ENCODE measurements around the gene BRD1.

BRD1 gene

GRCh38 chr22:49774499-49775151 is 53.0 kb downstream of the BRD1 start:
- in situ Hi-C loops (cut with MboI; ENCODE audit: low pct_unique_long_range_greater_than_20kb, low sequenced_read_pairs, unreplicated experiment) = loop anchor here (25.0 kb wide), 1 partner anchor 263 kb away; no protein-coding TSS in a partner anchor
- DNase-seq (ENCODE audit: low spot score) = no peak
- TF ChIP-seq CTCF (IDR thresholded peaks at IDR 0.05; ENCODE audit: extremely low read depth, insufficient read depth, missing control alignments) = no peak

GRCh38 chr22:49774046-49774445 is 53.6 kb downstream of the BRD1 start:
- in situ Hi-C loops (cut with MboI; ENCODE audit: low pct_unique_long_range_greater_than_20kb, low sequenced_read_pairs, unreplicated experiment) = loop anchor here (25.0 kb wide), 1 partner anchor 263 kb away; no protein-coding TSS in a partner anchor
- no peak for DNase-seq (ENCODE audit: low spot score)

DNA sequence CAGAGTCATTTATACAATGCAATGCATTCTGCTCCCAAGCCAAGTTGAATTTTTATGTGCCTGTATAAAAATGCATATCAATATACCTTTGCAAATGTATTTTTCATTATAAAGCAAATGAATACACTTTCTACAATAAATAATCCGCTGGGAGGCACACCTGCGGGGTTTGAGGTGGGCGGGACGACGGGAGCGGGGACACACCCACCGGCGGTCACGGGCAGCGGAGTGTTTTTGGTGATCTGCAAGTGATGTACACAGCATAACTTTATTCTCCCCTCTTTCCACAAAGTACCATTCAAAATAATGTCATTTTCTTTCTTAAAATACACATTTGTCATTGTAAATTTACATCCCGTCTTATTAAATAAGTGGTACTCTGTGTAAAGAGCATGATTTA is 54.1 kb downstream of the BRD1 start:
- no peak for TF ChIP-seq CTCF (IDR thresholded peaks at IDR 0.05; ENCODE audit: extremely low read depth, insufficient read depth, missing control alignments)
- no peak for DNase-seq (ENCODE audit: low spot score)
- in situ Hi-C loops (cut with MboI; ENCODE audit: low pct_unique_long_range_greater_than_20kb, low sequenced_read_pairs, unreplicated experiment) = loop anchor here (25.0 kb wide), 1 partner anchor 264 kb away; no protein-coding TSS in a partner anchor

More at GRCh38 chr22:49774046-49774445, 53.6 kb downstream of the BRD1 start:
- TF ChIP-seq CTCF (IDR thresholded peaks at IDR 0.05; ENCODE audit: extremely low read depth, insufficient read depth, missing control alignments) = no peak

DNA sequence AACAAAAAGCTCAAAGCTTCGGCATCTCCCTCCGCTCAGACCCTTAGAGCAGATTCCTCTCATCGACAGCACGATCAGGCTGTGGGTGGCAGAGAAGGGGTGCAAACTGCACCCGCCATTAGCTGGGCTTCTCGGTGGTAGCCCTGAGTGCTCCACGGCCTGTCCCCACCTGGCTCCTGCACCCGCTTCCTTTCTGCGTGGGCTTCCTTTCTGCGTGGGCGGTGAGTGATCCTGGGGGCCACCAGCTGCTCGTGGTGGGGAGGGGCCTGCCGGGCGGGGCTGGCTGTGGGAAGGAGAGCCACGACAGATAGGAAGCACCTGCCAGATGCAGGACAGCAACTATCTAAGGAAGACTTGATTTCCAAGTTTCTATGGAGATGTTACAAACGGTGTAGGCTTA is 55.0 kb downstream of the BRD1 start:
- in situ Hi-C loops (cut with MboI; ENCODE audit: low pct_unique_long_range_greater_than_20kb, low sequenced_read_pairs, unreplicated experiment) = loop anchor here (25.0 kb wide), 1 partner anchor 265 kb away; no protein-coding TSS in a partner anchor
- TF ChIP-seq CTCF (IDR thresholded peaks at IDR 0.05; ENCODE audit: extremely low read depth, insufficient read depth, missing control alignments) = no peak
- DNase-seq (ENCODE audit: low spot score) = no peak

DNA sequence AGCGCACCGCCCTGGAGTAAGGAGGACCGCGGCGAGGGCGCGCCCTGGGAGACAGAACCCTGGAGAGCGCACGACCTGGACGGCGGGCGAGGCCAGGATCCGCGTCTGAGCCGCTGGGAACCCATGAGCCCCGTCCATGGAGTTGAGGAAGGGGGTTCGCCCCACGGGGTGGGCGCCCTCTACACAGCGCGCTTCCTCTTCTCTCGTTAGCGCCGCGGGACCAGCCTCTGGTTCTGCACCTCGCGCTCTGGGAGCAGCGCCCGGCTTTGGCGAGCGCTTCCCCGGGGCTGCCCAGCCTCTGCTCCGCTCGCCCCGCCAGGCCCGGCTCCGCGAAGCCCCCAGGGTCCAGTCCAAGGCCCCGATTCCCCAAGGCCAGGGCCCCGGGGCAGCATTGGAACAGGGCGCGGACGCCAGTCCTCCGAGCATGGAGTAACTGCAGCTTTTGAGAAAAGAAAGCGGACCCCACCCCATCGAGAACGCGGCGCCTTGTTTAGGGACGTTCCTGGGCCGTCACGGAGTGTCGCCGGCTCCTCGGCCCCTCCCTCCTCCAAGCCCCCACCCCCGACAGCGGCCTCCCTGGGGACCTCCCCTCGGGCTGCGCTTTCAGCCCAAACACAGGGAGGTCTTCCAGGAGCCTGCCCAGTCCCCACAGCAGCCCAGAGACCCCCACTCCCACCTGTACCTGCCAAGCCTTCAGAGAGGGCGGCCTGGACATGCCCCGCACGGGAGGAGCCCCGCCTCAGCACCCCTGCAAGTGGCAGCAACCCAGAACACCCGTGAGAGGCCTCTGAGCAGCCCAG is 56.2 kb downstream of the BRD1 start:
- DNase-seq (ENCODE audit: low spot score) = no peak
- in situ Hi-C loops (cut with MboI; ENCODE audit: low pct_unique_long_range_greater_than_20kb, low sequenced_read_pairs, unreplicated experiment) = loop anchor here (25.0 kb wide), 1 partner anchor 266 kb away; no protein-coding TSS in a partner anchor
- TF ChIP-seq CTCF (IDR thresholded peaks at IDR 0.05; ENCODE audit: extremely low read depth, insufficient read depth, missing control alignments) = no peak

GRCh38 chr22:49770547-49771265 is 57.0 kb downstream of the BRD1 start:
- no peak for DNase-seq (ENCODE audit: low spot score)
- no peak for TF ChIP-seq CTCF (IDR thresholded peaks at IDR 0.05; ENCODE audit: extremely low read depth, insufficient read depth, missing control alignments)
- in situ Hi-C loops (cut with MboI; ENCODE audit: low pct_unique_long_range_greater_than_20kb, low sequenced_read_pairs, unreplicated experiment) = loop anchor here (25.0 kb wide), 1 partner anchor 267 kb away; no protein-coding TSS in a partner anchor
